Cardiac fibroblast (primary cell): Measurements from ENCODE around the gene HMX1.

Source experiments
- DNase-seq, 2 donors: peaks; one replicate each; pipeline versions ENCODE4 v3.0.0 to v3.0.0-alpha.2; 2010; ENCODE audit warnings: low read depth in 2 of 2
- H3K4me3 ChIP-seq, 2 donors: replicated peaks in 1 of 2; 1 replicate in 1 of 2; 2 replicates in 1 of 2; pipeline ENCODE4 v1.5.1; 2011; ENCODE audit warnings: low read depth in 2 of 2, low read length in 2 of 2, mild to moderate bottlenecking in 2 of 2, moderate library complexity in 1 of 2
- TF ChIP-seq, protein P1 (sequence below): IDR thresholded peaks from one replicate; pipeline ENCODE4 v1.5.1; 2011; ENCODE audit warnings: low read depth, mild to moderate bottlenecking, low read length, inconsistent platforms

HMX1 gene

DNA sequence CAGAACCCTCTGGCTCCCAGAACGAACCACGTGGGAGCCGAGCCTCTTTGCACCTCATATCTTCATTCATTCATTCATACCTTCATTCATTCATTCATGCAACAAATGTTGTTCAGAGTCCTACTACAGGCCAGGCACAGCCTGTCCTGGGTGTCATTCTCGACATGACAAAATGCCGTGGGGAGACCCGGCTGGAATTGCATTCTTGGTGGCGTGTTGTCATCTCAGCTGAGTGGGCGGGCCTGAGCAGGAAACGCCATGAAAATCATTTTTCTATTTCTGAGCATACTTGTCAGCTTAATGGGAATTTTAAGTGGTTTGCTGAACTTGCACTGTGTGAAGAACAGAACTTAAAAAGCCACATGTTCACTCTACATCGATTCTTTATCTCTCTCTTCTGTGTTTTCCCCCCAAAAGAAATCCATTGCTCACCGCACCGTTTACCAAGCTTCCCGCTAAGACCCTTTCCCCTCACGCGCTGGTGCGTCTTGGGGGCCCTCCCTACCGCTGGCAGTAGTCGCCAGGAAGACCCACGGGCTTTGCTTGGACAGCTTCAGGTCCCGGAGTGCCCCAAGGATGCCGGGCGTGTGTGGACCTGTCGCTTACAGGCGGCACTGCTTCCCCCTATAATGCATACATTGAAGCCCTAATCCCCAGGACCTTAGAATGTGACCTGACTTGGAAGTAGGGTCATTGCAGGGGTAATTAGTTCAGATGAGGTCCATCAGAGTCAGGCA is 41.6 kb upstream of the HMX1 start:
- no peak for DNase-seq
- H3K4me3 ChIP-seq, result no peak overlapping the region
- TF ChIP-seq, protein P1, sequence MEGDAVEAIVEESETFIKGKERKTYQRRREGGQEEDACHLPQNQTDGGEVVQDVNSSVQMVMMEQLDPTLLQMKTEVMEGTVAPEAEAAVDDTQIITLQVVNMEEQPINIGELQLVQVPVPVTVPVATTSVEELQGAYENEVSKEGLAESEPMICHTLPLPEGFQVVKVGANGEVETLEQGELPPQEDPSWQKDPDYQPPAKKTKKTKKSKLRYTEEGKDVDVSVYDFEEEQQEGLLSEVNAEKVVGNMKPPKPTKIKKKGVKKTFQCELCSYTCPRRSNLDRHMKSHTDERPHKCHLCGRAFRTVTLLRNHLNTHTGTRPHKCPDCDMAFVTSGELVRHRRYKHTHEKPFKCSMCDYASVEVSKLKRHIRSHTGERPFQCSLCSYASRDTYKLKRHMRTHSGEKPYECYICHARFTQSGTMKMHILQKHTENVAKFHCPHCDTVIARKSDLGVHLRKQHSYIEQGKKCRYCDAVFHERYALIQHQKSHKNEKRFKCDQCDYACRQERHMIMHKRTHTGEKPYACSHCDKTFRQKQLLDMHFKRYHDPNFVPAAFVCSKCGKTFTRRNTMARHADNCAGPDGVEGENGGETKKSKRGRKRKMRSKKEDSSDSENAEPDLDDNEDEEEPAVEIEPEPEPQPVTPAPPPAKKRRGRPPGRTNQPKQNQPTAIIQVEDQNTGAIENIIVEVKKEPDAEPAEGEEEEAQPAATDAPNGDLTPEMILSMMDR, result no peak

GRCh38 chr4:8912506-8912905 is 40.9 kb upstream of the HMX1 start:
- no peak for DNase-seq
- no peak overlapping the region for H3K4me3 ChIP-seq
- TF ChIP-seq, protein P1, result no peak

DNA sequence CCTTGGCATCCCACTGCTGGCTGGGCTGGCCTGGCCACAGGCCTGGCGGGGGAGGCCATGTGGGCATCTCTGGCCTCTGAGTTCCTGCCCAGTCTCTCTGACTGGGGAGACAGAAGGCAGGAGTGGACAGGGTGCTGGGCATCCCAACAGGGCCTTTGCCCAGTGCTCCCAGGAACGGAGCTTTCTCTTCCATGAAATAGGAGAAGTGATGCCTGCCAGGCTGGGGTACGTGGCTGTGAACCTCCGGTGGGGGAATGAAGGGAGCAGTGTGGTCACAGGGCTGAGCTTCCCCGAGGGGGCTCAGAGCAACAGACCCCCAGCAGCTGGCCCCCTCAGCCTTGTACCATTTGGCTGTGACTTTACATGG is 40.4 kb upstream of the HMX1 start:
- H3K4me3 ChIP-seq, result no peak overlapping the region
- TF ChIP-seq, protein P1, result no peak
- no peak for DNase-seq

DNA sequence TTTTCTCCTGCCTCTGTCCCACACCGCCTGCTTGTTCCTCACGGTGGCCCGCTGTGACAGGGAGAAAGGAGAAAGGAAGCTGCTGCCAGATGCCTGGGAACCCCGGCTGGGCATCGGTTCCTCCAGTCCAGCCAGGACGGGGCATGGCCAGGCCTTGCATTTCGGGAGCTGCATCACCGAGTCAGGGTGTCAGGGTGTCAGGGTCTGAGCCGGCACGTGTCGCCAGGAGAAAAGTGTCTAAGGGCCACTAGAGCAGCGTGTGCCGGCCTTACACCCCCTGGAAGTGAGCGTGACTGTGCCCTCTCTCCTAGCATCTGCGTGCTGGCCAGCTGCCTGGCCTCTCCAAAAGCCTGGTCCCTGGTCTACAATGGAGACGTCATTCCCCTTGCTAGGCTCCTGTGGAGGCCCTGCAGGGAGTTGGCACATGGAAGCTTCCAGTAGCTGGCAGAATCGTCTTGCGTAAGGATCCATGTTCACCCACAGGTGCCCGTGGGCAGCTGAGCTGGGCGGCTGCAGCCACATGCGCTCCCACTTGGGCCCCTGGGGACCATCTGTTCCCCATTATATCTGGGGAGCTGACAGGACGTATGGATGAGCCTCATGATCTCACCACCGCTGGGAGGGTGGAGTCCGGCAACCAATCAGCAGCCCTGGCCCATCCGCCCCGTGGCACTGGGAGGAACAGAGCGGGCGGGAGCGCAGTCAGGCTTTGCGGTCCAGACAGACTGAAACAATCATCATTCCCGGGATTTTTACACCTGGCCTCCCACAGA is 39.9 kb upstream of the HMX1 start:
- TF ChIP-seq, protein P1, result no peak
- H3K4me3 ChIP-seq, result no peak overlapping the region
- no peak for DNase-seq

- TF ChIP-seq, protein P1, result no peak
- no peak for DNase-seq
These were observed 39.2 kb upstream of the HMX1 start for GRCh38 chr4:8910822-8911315.

DNA sequence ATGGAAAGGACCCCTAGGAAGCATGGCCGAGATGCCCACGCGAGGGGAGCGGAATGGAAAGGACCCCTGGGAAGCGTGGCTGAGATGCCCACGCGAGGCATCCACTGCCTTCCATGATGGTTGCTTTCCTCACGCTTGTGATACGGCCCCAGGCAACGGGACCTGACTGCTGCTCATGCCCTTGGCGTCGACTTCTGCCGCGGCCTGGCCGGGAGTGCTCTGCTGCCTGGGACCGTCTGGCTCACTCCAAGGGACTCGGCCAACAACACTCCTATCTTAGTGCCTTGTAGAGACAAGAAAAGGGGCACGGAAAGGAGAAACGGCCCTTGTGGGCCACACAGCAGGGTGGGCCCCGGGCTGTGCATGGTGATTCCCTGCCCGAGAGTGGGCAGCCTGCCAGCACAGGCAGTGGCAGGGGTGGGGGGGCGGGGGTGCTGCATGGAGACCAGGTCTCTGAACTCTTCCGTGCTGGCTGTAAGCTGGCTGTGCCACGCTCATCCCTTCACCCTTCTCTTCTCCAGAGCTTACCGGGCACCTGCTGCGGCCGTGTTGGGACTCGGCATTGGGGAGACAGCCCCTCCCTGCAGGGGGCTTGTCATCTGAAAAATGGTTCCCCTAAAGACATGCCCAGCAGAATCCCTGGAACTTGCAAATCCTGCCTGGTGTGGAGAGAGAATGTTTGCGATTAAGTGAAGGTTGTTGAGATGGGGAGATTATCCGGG is 38.6 kb upstream of the HMX1 start:
- DNase-seq, result no peak
- no peak overlapping the region for H3K4me3 ChIP-seq
- TF ChIP-seq, protein P1, result no peak

More at GRCh38 chr4:8910822-8911315, 39.2 kb upstream of the HMX1 start:
- no peak overlapping the region for H3K4me3 ChIP-seq
